Kidney glomerular epithelial cell (primary cell): Measurements from ENCODE around the gene GTPBP6.
"Not testable (repeated sequence)": the region's sequence is repeated elsewhere in the genome, so short reads cannot be mapped to it uniquely, and the experiment has no call there.

Source experiments
- DNase-seq: peaks from one replicate; lab custom pipeline; 2025; lab: John Stamatoyannopoulos, UW

The GTPBP6 gene

DNA sequence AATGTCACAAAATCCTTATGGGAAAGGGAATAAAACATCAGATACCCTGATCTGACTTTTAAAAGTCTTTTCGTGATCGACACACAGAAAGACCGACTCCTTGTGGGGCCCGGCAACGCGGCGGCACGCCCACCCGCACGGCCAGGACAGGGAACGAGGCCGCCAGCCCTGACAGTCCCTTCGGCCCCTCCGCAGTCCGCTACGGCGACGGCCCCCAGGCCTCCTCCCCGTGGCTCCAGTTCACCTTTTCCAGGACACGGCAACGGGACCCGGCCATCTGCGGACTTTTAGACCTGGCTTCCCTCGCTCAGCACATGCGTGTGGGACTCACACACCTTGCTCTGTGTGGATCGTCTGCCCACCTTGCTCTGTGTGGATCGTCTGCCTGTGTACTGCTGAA, 33.6 kb upstream of the GTPBP6 start:
- no peak for DNase-seq

- DNase-seq: no peak
Observed at GRCh38 chrX:351736-352135, 33.1 kb upstream of the GTPBP6 start.

GRCh38 chrX:351324-351641, 32.7 kb upstream of the GTPBP6 start:
- not testable (repeated sequence) for DNase-seq

- no peak for DNase-seq
Observed at GRCh38 chrX:350534-351323, 32.1 kb upstream of the GTPBP6 start.

- no peak for DNase-seq
Observed at GRCh38 chrX:350148-350533, 31.5 kb upstream of the GTPBP6 start.

- no peak for DNase-seq
Observed at GRCh38 chrX:349702-350101, 31.1 kb upstream of the GTPBP6 start.

GRCh38 chrX:349196-349595, 30.6 kb upstream of the GTPBP6 start:
- no peak for DNase-seq

- peak; percentile 4 for DNase-seq
Observed at GRCh38 chrX:348461-349117, 30.0 kb upstream of the GTPBP6 start.

DNA sequence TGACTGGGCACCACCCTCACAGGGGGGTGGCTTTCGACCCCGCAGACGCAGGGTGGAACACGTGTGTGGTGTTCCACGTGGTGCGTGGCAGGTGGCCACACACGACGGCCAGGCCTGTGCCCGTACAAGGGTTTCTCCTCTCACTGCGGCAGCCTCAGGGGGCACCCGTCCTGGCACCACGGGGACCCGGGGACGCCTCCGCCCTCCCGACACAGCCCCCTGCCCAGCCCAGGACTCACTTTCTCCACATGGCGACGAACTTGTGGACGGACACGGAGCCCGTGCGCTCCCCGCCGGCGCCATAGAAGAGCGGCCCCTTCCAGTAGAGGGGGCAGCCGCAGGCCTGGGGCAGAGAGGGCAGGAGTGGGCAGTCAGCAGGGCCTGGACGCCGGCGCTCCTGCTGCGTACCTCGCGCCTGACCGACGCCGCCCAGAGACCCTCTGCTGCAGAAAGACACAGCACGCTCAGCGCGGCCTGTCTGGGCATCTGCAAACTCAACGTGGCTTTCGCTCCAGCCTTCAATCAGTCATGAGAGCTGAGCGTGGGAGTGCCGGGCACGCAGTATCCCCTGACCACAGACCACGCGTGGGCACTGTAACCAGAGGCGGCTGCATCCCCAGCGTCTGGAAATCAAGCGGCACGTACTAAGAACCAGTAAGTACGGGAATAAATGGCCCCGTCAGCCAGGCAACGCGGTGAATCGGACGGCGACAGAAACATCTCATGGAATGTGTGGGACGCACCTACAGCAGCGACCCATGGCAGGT, 28.9 kb upstream of the GTPBP6 start:
- no peak for DNase-seq

DNA sequence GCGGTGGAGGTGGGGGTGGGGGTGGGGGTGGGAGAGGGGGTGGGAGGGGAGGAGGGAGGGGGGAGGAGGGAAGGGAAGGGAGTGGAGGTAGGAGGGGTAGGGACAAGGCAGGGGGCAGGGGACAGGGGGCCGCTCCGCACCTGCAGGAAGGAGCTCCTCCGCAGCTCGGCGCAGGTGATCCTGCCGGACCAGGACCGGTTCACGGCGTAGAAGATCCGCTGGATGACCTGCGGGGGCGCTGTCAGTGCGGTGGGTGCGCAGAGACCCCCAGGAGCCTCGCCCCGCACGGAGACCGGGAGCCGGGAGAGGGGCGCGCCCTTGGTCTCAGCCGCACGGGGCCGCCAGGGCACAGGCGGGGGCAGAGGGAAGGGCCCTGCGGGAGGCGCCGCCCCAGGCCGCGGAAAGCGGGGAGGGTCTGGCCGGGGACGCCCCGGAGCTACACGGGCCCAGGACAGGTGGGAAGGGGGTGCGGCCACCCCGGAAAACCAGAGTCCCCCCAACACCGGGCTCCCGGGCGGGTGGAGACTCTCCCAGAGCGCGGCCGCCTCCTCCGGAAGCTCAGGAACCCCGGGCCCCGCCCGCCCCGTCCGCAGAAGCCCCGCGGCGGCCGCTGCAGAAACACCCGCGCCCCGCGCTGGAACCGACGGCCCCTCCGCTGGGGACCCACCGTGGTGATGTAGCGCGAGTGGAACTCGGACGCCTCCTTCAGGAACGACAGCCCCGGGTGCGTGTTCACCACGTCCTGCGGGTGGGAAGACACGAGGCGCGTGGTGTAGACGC, 27.6 kb upstream of the GTPBP6 start:
- no peak for DNase-seq

GRCh38 chrX:345020-345925, 26.7 kb upstream of the GTPBP6 start:
- DNase-seq: no peak

DNA sequence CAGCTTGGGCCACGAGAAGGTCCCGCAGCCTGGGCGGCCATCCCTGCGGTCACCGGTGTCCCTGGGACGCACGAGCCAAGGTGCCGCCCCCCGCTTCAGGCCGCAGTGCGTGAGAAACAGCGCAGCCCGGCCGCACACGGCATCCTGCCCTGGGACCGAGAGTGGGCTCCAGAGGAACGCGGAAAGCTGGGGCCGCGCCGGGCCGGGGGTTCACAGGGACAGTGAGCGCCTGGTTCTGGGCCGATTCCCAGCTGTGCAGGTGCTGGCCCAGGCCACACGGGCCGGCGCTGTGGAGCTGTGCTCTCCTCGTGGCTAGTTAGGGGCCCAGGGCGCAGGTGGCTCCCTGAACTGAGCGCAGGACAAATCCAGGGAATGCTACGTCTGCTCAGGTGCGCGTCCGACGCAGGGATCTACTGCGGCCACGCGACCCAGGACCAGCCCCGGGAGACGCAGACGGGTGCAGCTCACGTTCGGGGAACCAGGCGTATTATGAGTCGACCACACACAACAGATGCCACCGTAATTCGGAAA, 25.8 kb upstream of the GTPBP6 start:
- DNase-seq: no peak

- DNase-seq: no peak
Observed at GRCh38 chrX:341541-342101, 23.0 kb upstream of the GTPBP6 start.

DNA sequence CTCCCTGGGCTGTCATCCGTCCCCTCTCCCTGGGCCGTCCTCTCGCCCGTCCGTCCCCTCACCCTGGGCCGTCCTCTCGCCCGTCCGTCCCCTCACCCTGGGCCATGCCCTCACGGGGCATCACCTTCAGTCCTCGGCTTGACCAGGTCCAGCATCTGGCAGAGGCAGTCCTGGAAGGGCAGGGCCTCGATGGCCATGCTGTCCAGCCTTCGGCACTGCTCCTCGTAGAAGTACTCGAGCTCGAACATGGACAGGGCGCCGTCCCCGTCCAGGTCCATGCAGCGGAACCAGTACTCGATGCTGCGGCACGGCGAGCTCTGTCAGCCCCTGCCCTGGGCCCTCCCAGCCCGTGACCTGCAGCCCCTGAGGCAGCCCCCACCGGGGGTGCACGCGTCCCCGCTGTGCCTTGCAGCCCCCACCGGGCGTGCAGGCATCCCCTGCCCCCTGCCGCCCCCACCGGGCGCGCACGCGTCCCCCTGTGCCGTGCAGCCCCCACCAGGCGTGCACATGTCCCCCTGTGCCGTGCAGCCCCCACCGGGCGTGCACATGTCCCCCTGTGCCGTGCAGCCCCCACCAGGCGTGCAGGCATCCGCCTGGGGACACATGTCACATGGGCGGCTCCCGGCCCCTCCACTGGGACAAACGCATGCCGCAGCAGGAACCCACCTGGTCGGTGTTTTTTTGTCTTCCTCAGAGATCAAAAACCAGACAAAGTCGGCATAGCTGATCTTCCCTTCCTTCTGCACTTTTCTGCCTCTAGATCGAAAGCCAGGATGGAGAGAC, 22.2 kb upstream of the GTPBP6 start:
- no peak for DNase-seq

DNA sequence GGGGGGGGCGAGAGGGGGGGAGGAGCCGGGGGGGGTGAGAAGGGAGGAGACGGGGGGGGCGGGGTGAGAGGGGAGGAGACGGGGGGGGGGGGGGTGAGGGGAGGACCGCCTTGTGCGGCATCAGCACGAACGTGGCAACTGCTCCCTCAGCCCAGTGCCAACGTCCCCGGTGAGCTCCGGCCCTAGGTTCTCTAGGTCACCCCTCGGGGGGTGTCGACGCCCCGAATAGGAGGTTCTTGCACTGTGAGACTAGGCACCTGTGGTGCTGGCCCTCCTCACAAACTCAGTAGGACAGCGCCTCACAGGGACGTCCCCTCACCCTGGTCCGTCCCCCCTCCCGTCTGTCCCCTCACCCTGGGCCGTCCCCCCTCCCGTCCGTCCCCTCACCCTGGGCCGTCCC, 21.5 kb upstream of the GTPBP6 start:
- DNase-seq: no peak

DNA sequence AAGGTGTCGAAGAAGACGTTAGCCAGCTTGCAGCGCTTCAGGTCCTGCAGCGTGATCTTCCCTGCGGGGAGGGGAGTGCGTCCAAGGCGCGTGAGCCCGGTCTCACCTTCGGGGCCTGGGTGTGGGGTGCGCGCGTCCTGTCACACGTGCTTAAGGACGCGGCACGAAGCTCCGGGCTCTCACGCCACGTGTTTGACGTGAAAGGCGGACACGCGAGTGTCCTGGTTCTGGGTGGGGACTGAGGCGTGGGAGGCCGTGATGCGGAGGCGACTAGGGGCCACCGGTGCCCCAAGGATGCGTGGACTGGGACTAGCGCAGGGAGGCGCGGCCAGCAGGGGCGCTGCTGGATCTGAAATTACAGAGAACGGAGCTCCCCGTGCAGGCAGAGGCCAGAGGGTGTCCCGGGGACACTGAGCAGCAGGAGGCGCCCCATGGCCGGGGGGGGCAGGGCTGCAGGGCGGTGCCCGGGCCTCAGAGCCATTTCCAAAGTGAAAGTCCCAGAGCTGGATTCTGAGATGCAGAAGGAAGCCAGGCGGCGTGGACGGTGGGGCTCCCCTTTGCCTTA, 20.3 kb upstream of the GTPBP6 start:
- no peak for DNase-seq

DNA sequence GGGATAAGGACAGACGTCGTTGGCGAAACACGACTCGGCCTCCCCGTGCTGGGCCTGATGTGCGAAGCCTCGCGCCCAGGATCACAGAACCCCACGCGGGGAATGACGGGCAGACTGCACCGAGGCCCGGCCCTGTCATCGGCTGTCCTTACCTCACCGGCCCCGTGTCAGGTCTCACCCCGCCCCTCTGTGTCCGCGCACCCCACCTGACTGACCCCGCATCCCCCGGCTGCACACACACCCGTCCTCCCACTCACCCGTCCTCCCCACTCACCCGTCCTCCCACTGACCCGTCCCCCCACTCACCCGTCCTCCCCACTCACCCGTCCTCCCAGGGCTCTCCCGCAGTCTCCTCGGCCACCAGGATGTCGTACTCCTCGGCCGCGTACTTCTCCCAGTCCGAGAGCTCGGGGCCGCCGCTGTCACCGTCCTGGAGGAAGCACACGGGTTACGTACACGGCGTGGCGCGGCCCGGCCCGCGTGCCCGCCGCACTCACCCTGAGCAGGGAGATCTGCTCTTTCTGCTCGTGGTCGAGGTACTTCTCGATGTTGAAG, 19.8 kb upstream of the GTPBP6 start:
- no peak for DNase-seq

DNA sequence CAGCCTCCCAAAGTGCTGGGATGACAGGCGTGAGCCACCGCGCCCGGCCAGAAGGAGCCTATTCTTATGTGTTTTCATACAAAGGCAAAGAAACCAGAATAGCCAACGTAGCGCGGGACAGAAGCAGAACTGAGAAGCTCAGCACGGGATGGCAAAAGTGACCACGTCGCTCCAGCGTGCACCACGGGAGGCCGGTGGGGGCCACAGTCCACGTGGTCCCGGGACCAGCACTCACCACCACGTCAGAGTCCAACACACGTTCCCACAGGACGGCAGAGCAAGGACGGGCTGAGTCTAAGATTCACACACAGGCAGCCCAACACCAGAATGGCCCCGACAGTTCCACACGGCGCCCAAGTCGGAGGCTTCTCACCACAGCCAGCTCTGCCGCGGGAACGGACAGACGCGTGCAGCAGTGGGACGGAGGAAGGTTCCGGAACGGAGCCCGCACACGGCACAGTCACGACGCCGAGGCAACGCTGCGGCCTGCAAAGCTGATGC, 18.8 kb upstream of the GTPBP6 start:
- no peak for DNase-seq

- DNase-seq: no peak
Observed at GRCh38 chrX:336227-336626, 17.6 kb upstream of the GTPBP6 start.
